H1 (cell line): ENCODE measurements around the gene TBC1D4. TPM values are rescaled to one million over a fixed set of nuclear protein-coding genes. Genes with fewer than 3 reads are reported as not detected.

ENCODE experiments used
- CTCF ChIA-PET: fragments of 300-600 bp; sonication (Branson Sonifier 250); formaldehyde crosslinking; loops from one replicate; lab custom pipeline; 2021; ENCODE audit not compliant: partially characterized antibody; lab: Charles Lee
- POLR2A ChIA-PET: fragments of 300-600 bp; sonication (Branson Sonifier 250); formaldehyde crosslinking; loops from one replicate; lab custom pipeline; 2021; ENCODE audit warnings: inconsistent platforms; ENCODE audit not compliant: partially characterized antibody; lab: Charles Lee
- DNase-seq, 2 experiments: peaks; one replicate each; pipeline versions ENCODE4 v3.0.0 to v3.0.0-alpha.2; 2010 to 2022; ENCODE audit warnings: low spot score in 2 of 2, low read depth in 1 of 2, mixed read lengths in 1 of 2
- FAIRE-seq: peaks from 2 replicates; lab custom pipeline; 2011; peaks lifted over from hg19 to GRCh38; lab: Jason Lieb, UNC
- H2AFZ ChIP-seq: 2 replicates; pipeline ENCODE4 v1.8.1; 2012; ENCODE audit warnings: low read length, inconsistent platforms
- H2AK5ac ChIP-seq: 2 replicates; pipeline ENCODE4 v1.6.1; 2013; ENCODE audit warnings: low read depth, low read length
- H2BK120ac ChIP-seq: replicated peaks from 2 replicates; pipeline ENCODE3; 2013; ENCODE audit warnings: low read depth, low read length, inconsistent platforms
- H2BK12ac ChIP-seq: 2 replicates; pipeline ENCODE4 v1.6.1; 2013; ENCODE audit warnings: low read depth, low read length
- H2BK15ac ChIP-seq: 2 replicates; pipeline ENCODE4 v1.6.1; 2013; ENCODE audit warnings: low read length
- H2BK20ac ChIP-seq: 2 replicates; pipeline ENCODE4 v1.6.1; 2013; ENCODE audit warnings: low read length
- H2BK5ac ChIP-seq: 2 replicates; pipeline ENCODE4 v1.6.1; 2013; ENCODE audit warnings: low read depth, low read length
- H3K14ac ChIP-seq: 2 replicates; pipeline ENCODE4 v1.6.1; 2013; ENCODE audit warnings: inconsistent platforms; ENCODE audit not compliant: insufficient read length
- H3K18ac ChIP-seq: 2 replicates; pipeline ENCODE4 v1.6.1; 2013; ENCODE audit warnings: low read length; ENCODE audit errors: extremely low read depth
- H3K23ac ChIP-seq: 2 replicates; pipeline ENCODE4 v1.6.1; 2013; ENCODE audit warnings: inconsistent platforms; ENCODE audit not compliant: insufficient read length
- H3K23me2 ChIP-seq: 2 replicates; pipeline ENCODE4 v1.6.1; 2013; ENCODE audit warnings: low read depth, low read length
- H3K27ac ChIP-seq: 2 replicates; pipeline ENCODE4 v1.6.1; 2011; ENCODE audit warnings: low read depth, low read length, inconsistent platforms
- H3K27me3 ChIP-seq, 4 experiments: replicated peaks in 1 of 4; 1 replicate in 1 of 4; 2 replicates in 3 of 4; pipeline versions ENCODE4 v1.6.1 to v1.8.1; 2011 to 2013; ENCODE audit warnings: low read length in 3 of 4, mild to moderate bottlenecking in 3 of 4, inconsistent platforms in 2 of 4, mixed read lengths in 2 of 4, moderate library complexity in 1 of 4; ENCODE audit not compliant: control insufficient read depth in 3 of 4, insufficient read depth in 3 of 4; ENCODE audit errors: extremely low read depth in 1 of 4
- H3K36me3 ChIP-seq, 4 experiments: 2 replicates each; pipeline versions ENCODE4 v1.6.1 to v1.8.1; 2011 to 2013; ENCODE audit warnings: mild to moderate bottlenecking in 4 of 4, low read length in 3 of 4, moderate library complexity in 2 of 4, control low read depth in 1 of 4, inconsistent platforms in 1 of 4; ENCODE audit not compliant: insufficient read depth in 4 of 4, control insufficient read depth in 2 of 4
- H3K4ac ChIP-seq: replicated peaks from 2 replicates; pipeline ENCODE3; 2013; ENCODE audit warnings: low read length, low read depth, mixed read lengths, inconsistent platforms; ENCODE audit not compliant: insufficient read length
- H3K4me1 ChIP-seq, 4 experiments: replicated peaks in 1 of 4; 1 replicate in 1 of 4; 2 replicates in 3 of 4; pipeline versions ENCODE4 v1.6.1 to v1.8.1; 2011 to 2013; ENCODE audit warnings: low read length in 3 of 4, inconsistent platforms in 2 of 4, mixed read lengths in 1 of 4; ENCODE audit not compliant: insufficient read depth in 4 of 4, control insufficient read depth in 3 of 4
- H3K4me2 ChIP-seq, 2 experiments: 2 replicates each; pipeline versions ENCODE4 v1.6.1 to v1.8.1; 2011 to 2013; ENCODE audit warnings: low read depth in 2 of 2, low read length in 2 of 2, control low read depth in 1 of 2, inconsistent platforms in 1 of 2, mild to moderate bottlenecking in 1 of 2; ENCODE audit not compliant: insufficient read depth in 1 of 2
- H3K4me3 ChIP-seq, 4 experiments: fragments of 200-600, 300-600 bp in 1 of 4; sonication (generic), shearing (Covaris generic), sonication (Bioruptor Twin) in 1 of 4; 2 replicates each; pipeline versions ENCODE4 v1.5.1 to v1.8.1; 2011 to 2016; ENCODE audit warnings: low read length in 4 of 4, low read depth in 3 of 4, control low read depth in 2 of 4, inconsistent platforms in 2 of 4, mild to moderate bottlenecking in 2 of 4, mixed read lengths in 1 of 4, moderate library complexity in 1 of 4; ENCODE audit not compliant: insufficient read depth in 2 of 4; ENCODE audit errors: extremely low read depth in 1 of 4
- H3K56ac ChIP-seq: replicated peaks from 2 replicates; pipeline ENCODE3; 2013; ENCODE audit warnings: low read depth, mild to moderate bottlenecking, mixed read lengths, low read length, inconsistent platforms; ENCODE audit not compliant: insufficient read length
- H3K79me1 ChIP-seq: 2 replicates; pipeline ENCODE4 v1.6.1; 2013; ENCODE audit warnings: low read depth, low read length, control low read depth
- H3K79me2 ChIP-seq, 2 experiments: 2 replicates each; pipeline versions ENCODE4 v1.6.1 to v1.8.1; 2012 to 2013; ENCODE audit warnings: low read length in 2 of 2, mild to moderate bottlenecking in 2 of 2, inconsistent platforms in 1 of 2; ENCODE audit not compliant: insufficient read depth in 2 of 2, control insufficient read depth in 1 of 2
- H3K9ac ChIP-seq, 4 experiments: replicated peaks in 1 of 4; 1 replicate in 1 of 4; 2 replicates in 3 of 4; pipeline versions ENCODE4 v1.6.1 to v1.8.1; 2011 to 2013; ENCODE audit warnings: low read depth in 3 of 4, low read length in 3 of 4, control low read depth in 2 of 4, mild to moderate bottlenecking in 2 of 4, moderate library complexity in 2 of 4, inconsistent platforms in 1 of 4; ENCODE audit errors: extremely low read depth in 1 of 4
- H3K9me3 ChIP-seq, 2 experiments: 2 replicates each; pipeline versions ENCODE4 v1.6.1 to v1.8.1; 2012 to 2013; ENCODE audit warnings: mild to moderate bottlenecking in 2 of 2, moderate library complexity in 2 of 2, control low read depth in 1 of 2, inconsistent platforms in 1 of 2, low read depth in 1 of 2, low read length in 1 of 2, mixed read lengths in 1 of 2; ENCODE audit not compliant: insufficient read depth in 2 of 2
- H4K20me1 ChIP-seq, 2 experiments: replicated peaks in 1 of 2; 2 replicates each; pipeline versions ENCODE3 to v1.8.1; 2011 to 2013; ENCODE audit warnings: inconsistent platforms in 2 of 2, low read length in 2 of 2, mild to moderate bottlenecking in 1 of 2; ENCODE audit not compliant: insufficient read depth in 2 of 2, control insufficient read depth in 1 of 2
- H4K5ac ChIP-seq: 2 replicates; pipeline ENCODE4 v1.6.1; 2013; ENCODE audit warnings: low read length, low read depth, mixed read lengths, inconsistent platforms; ENCODE audit not compliant: insufficient read length
- H4K8ac ChIP-seq: 2 replicates; pipeline ENCODE4 v1.8.0; 2013; ENCODE audit warnings: mild to moderate bottlenecking, moderate library complexity, low read length, inconsistent platforms; ENCODE audit not compliant: insufficient read depth; ENCODE audit errors: extremely low read depth
- H4K91ac ChIP-seq: replicated peaks from 2 replicates; pipeline ENCODE3; 2013; ENCODE audit warnings: low read length, mixed read lengths, inconsistent platforms; ENCODE audit not compliant: insufficient read length
- NRF1 ChIP-seq: IDR thresholded peaks from 2 replicates; pipeline ENCODE4 v1.6.1; 2011; ENCODE audit warnings: mild to moderate bottlenecking, low read depth, low read length, improper control_type of control experiment
- RXRA ChIP-seq: IDR thresholded peaks from 2 replicates; pipeline ENCODE4 v1.6.1; 2011; ENCODE audit warnings: low read depth, mild to moderate bottlenecking, low read length, moderate library complexity; ENCODE audit not compliant: insufficient read depth
- SIN3A ChIP-seq, 2 experiments: IDR thresholded peaks in 1 of 2; conservative IDR thresholded peaks in 1 of 2; 2 replicates each; pipeline ENCODE4 v1.6.1; 2011 to 2012; ENCODE audit warnings: low read length in 2 of 2, improper control_type of control experiment in 1 of 2, low read depth in 1 of 2, mild to moderate bottlenecking in 1 of 2
- SP4 ChIP-seq: IDR thresholded peaks from 2 replicates; pipeline ENCODE4 v1.6.1; 2012; ENCODE audit warnings: low read length, inconsistent platforms
- TAF1 ChIP-seq: IDR thresholded peaks from 2 replicates; pipeline ENCODE4 v1.6.1; 2011; ENCODE audit warnings: mild to moderate bottlenecking, low read depth, low read length
- polyA plus RNA-seq, 7 experiments: library from polyadenylated mRNA; depleted of rRNA in 3 of 7; stranded (reverse) in 5 of 7; unstranded in 2 of 7; fragments of >200 nt in 5 of 7; fragments of 200-250 nt in 2 of 7; gene quantifications; 1 replicate in 5 of 7; 2 replicates in 1 of 7; 4 replicates in 1 of 7; pipeline versions ENCODE4 v1.2.1 to v1.2.3, GENCODE V29; 2011 to 2013; ENCODE audit warnings: missing spikeins in 2 of 7, mixed read lengths in 2 of 7
- total RNA-seq: library from RNA; stranded (reverse); fragmentation: NEBNext Ultra II Directional; extraction: Animal tissue kit (Norgen Biotek cat#: 25700); gene quantifications from 2 replicates; pipeline ENCODE4 v1.2.1, GENCODE V29; 2021

The TBC1D4 gene
- total and polyA plus RNA-seq, 2 of the 8 experiments (the other 6 are each of a cell fraction or from before 2014, with no cell fraction given): 16.7 to 39.0 TPM

GRCh38 chr13:75355609-75356008 is 126.4 kb downstream of the TBC1D4 start:
- Histone ChIP-seq H3K4me2 (no peak overlapping the region), H3K56ac (no peak overlapping the region), H3K14ac (no peak overlapping the region), H4K8ac (no peak overlapping the region), H3K18ac (no peak overlapping the region), H2AK5ac (no peak overlapping the region), H3K36me3 (peaks cover 0 to 8% (median 1%) of the 10 kb centered on the region in 4 experiments; a peak in 2 of 8 replicates), H3K79me1 (no peaks in the 10 kb centered on the region), H3K9ac (no peak overlapping the region), H4K20me1 (no peaks in the 10 kb centered on the region), H2BK20ac (no peak overlapping the region), H2BK120ac (no peak overlapping the region), H3K9me3 (0 out of 4 replicates have a peak, but pooled peaks cover 0 to 4% of the 10 kb centered on the region in 2 experiments), H3K4me1 (peaks cover 0 to 6% (median 0%) of the 10 kb centered on the region in 4 experiments; a peak in 1 of 7 replicates), H3K23me2 (no peaks in the 10 kb centered on the region), H4K91ac (no peak overlapping the region), H2BK5ac (no peak overlapping the region), H3K4ac (no peak overlapping the region), H3K27ac (no peak overlapping the region), H2AFZ (no peak overlapping the region), H3K79me2 (no peaks in the 10 kb centered on the region), H2BK12ac (no peak overlapping the region), H3K4me3 (no peak overlapping the region), H3K27me3 (no peaks in the 10 kb centered on the region), H4K5ac (no peak overlapping the region), H2BK15ac (no peak overlapping the region), H3K23ac (no peak overlapping the region)
- CTCF ChIA-PET: interaction anchor here (0.9 kb wide), 1 partner anchor 23 kb away, joined by 3 read pairs; no protein-coding TSS in a partner anchor
- TF ChIP-seq TAF1 (no peak), RXRA (no peak), NRF1 (no peak), SIN3A (conservative IDR thresholded peaks at IDR 0.05 in 1 of 2, IDR thresholded peaks at IDR 0.05 in 1 of 2; ENCODE audit: low read depth in 1 of 2, low read length in 2 of 2) (no peak), SP4 (no peak)
- FAIRE-seq (no peak), DNase-seq (no peak)
- POLR2A ChIA-PET: no interaction called here
